Psoas muscle (tissue), 8 donors: ENCODE measurements around the gene MLLT10. TPM values are rescaled to one million over a fixed set of nuclear protein-coding genes. Genes with fewer than 3 reads are reported as not detected.

ENCODE experiments used
- ATAC-seq, 4 donors: fragments of 200-7000 bp; cut with Tn5 transposase; one replicate each; pipeline ENCODE4 v1.9.1; 2020; ENCODE audit warnings: moderate library complexity in 3 of 4, mild to moderate bottlenecking in 2 of 4
- DNase-seq, 2 donors: peaks; one replicate each; pipeline ENCODE4 v3.0.0-alpha.2; 2020
- H3K27ac ChIP-seq: fragments of 200-600 bp; one replicate; pipeline ENCODE4 v1.8.0; 2022
- H3K27me3 ChIP-seq, 3 donors: fragments of 200-600 bp in 1 of 3; one replicate each; pipeline versions ENCODE4 v1.6.1 to v1.8.0; 2013 to 2022; ENCODE audit warnings: low read length in 2 of 3, mild to moderate bottlenecking in 2 of 3, moderate library complexity in 1 of 3; ENCODE audit not compliant: insufficient read depth in 3 of 3
- H3K36me3 ChIP-seq, 2 donors: fragments of 200-600 bp in 1 of 2; one replicate each; pipeline versions ENCODE4 v1.6.1 to v1.8.0; 2013 to 2022; ENCODE audit warnings: low read depth in 1 of 2, mild to moderate bottlenecking in 1 of 2, moderate library complexity in 1 of 2; ENCODE audit not compliant: insufficient read depth in 1 of 2
- H3K4me1 ChIP-seq: fragments of 200-600 bp; one replicate; pipeline ENCODE4 v1.8.0; 2022
- H3K4me3 ChIP-seq: fragments of 200-600 bp; one replicate; pipeline ENCODE4 v1.8.0; 2022; ENCODE audit warnings: mild to moderate bottlenecking
- H3K9me3 ChIP-seq: fragments of 200-600 bp; one replicate; pipeline ENCODE4 v1.8.0; 2022
- WGBS, 3 donors: extraction: QIAGEN DNeasy Blood & Tissue Kit; methylation state at CpG; one replicate each; pipeline versions ENCODE4 v1.1.6 to v1.1.7; 2013; 5-methylcytosine and 5-hydroxymethylcytosine counted together
- intact Hi-C, 2 donors: fragments of 100-400 bp; cut with DNase I; formaldehyde crosslinking; loops; one replicate each; pipeline versions ENCODE4 v1.11.0 to v1.14.2; 2022
- polyA plus RNA-seq, 3 donors: library from polyadenylated mRNA; stranded (reverse); fragments of 200-250 nt; gene quantifications; one replicate each; pipeline ENCODE4 v1.2.3, GENCODE V29; 2013
- total RNA-seq, 4 donors: library from RNA; stranded (reverse); fragmentation: NEBNext Ultra II Directional in 2 of 4; extraction: Animal tissue kit (Norgen Biotek cat#: 25700) in 2 of 4; gene quantifications; one replicate each; pipeline versions ENCODE4 v1.2.1 to v1.2.4, GENCODE V29; 2021 to 2023
- TF ChIP-seq, protein P1 (sequence below): fragments of 200-600 bp; IDR thresholded peaks from one replicate; pipeline ENCODE4 v1.8.0; 2022; ENCODE audit warnings: antibody characterized with exemption
- donor health status: healthy with polysubstance abuse.
- donor health status: DM: no; HTN: no; CAD: no; lungs with moderate emphysema.
- donor health status: Bipolar disorder and iron deficiency.
- donor health status: healthy.
- donor health status: DM: yes; HTN: yes; CAD: no.
- donor health status: DM: no; HTN: no; CAD: no.
- donor health status: DM: no; HTN: no; CAD: no.
- donor health status: DM: yes; HTN: yes; CAD: no.

Gene MLLT10
- total and polyA plus RNA-seq, 7 donors, result 9.6 to 21.1 (median 13.3) TPM

DNA sequence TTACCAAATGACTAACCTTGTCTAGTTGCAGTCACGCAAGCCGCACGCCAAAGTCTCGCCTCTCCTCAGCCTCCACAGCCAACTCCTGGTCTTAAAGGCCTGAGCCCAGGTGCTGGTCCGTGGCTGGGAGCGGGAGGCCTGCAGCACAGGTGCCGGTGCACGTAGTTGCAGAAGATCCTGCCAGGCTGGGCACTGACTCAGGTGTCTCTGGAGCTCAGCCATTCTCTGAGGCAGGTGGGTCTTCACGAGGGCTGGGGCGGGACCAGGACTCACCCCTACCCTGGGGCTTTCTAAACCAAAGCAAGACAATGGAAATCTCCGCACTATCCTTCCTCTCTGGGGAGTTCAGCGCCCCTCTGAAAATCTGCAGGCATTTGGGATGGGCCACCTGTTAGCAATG is 216.4 kb downstream of the MLLT10 start:
- ATAC-seq (no peak), DNase-seq (no peak)
- Histone ChIP-seq H3K36me3 (peaks cover 0 to 4% of the 10 kb centered on the region in 2 donors), H3K4me1 (no peaks in the 10 kb centered on the region), H3K27me3 (no peaks in the 10 kb centered on the region), H3K4me3 (no peak overlapping the region), H3K9me3 (no peaks in the 10 kb centered on the region), H3K27ac (no peak overlapping the region)
- WGBS, 3 donors, result 79 to 86% (median 81%) methylated on average over 12 of the region's 12 CpGs
- intact Hi-C loops, result no loop called here
- TF ChIP-seq, protein P1, sequence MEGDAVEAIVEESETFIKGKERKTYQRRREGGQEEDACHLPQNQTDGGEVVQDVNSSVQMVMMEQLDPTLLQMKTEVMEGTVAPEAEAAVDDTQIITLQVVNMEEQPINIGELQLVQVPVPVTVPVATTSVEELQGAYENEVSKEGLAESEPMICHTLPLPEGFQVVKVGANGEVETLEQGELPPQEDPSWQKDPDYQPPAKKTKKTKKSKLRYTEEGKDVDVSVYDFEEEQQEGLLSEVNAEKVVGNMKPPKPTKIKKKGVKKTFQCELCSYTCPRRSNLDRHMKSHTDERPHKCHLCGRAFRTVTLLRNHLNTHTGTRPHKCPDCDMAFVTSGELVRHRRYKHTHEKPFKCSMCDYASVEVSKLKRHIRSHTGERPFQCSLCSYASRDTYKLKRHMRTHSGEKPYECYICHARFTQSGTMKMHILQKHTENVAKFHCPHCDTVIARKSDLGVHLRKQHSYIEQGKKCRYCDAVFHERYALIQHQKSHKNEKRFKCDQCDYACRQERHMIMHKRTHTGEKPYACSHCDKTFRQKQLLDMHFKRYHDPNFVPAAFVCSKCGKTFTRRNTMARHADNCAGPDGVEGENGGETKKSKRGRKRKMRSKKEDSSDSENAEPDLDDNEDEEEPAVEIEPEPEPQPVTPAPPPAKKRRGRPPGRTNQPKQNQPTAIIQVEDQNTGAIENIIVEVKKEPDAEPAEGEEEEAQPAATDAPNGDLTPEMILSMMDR, result no peak

DNA sequence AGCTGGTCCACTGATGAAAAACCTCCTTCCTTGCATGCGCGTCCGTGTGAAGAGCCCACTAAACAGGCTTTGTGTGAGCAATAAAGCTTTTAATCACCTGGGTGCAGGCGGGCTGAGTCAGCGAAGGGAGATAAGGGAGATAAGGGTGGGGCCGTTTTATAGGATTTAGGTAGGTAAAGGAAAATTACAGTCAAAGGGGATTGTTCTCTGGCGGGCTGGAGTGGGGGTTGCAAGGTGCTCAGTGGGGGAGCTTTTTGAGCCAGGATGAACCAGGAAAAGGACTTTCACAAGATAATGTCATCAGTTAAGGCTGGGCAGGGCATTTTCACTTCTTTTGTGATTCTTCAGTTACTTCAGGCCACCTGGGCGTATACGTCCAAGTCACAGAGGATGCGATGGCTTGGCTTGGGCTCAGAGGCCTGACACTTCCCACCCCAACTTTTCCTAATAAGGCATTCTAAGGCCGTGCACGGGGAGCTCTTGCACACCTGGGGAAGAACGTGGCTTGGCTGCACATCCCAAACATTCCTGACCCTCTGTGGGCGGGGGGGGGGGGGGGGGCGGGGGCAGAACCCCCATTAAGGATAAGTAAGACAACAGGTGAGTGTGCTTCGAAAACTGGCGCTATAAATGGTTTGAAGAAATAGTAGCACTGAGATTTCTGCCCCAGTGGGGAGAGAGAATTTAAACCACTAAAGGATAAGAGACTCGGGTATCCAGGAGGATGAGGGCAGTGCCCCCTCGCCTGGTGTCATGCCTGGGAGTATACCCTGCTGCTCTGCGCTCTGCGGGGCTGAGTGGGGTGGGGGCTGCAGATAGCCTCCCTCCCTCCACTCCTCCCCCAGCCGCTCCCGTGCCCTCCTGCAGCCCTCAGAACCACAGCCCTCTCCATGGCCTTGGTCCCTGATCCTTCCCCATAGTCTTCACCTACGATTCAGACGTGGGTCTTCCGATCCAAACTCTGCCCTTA is 217.6 kb downstream of the MLLT10 start:
- H3K27me3 ChIP-seq, result no peaks in the 10 kb centered on the region
- H3K4me3 ChIP-seq, result no peak overlapping the region
- TF ChIP-seq, protein P1, result no peak
- no peak for ATAC-seq
- no peak overlapping the region for H3K27ac ChIP-seq
- DNase-seq, result no peak
- no peaks in the 10 kb centered on the region for H3K4me1 ChIP-seq
- WGBS, 3 donors, result 81 to 83% (median 82%) methylated on average over 22 to 26 of the region's 26 CpGs
- no peaks in the 10 kb centered on the region for H3K9me3 ChIP-seq
- peaks cover 0 to 5% of the 10 kb centered on the region in 2 donors for H3K36me3 ChIP-seq
- intact Hi-C loops, result no loop called here

DNA sequence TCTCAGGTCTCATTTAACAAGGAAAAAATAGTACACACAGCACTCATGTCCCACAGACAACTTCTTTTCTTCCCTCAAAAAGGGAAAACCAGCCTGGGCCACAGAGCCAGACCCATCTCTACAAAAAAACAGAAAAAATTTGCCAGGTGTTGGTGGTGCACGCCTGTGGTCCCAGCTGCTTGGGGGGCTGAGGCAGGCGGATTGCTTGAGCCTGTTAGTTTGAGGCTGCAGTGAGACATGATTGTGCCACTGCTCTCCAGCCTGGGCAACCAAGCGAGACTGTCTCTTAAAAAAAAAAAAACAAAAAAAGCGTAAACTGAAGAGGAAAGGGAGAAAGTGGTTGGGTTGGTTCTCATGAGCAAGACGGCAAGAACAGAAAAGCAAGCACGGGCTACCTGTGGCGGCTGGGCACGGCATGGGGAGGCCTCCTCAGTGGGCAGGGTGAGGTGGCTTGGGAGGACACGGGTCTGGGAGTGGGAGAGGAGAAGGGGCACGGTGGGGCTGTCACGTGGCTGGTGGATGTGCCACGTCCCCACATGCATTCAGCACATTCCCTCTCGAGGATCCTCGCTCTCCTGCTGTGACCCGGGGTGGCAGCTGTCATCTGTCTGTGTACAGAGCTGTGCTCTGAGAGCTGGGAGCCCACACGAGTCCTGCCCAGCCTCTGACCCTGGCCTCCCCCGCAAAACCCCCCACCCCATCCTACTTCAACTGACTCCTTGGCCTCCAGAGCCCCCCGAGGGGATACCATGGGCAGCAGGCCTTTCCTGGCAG is 219.7 kb downstream of the MLLT10 start:
- peaks cover 0 to 21% of the 10 kb centered on the region in 2 donors for H3K36me3 ChIP-seq
- TF ChIP-seq, protein P1, result no peak
- no peaks in the 10 kb centered on the region for H3K27me3 ChIP-seq
- intact Hi-C loops, result no loop called here
- no peak overlapping the region for H3K27ac ChIP-seq
- ATAC-seq, result no peak
- no peak for DNase-seq
- no peaks in the 10 kb centered on the region for H3K4me1 ChIP-seq
- H3K9me3 ChIP-seq, result no peaks in the 10 kb centered on the region
- 75 to 87% (median 82%) methylated on average over 18 of the region's 18 CpGs for WGBS, 3 donors
- no peak overlapping the region for H3K4me3 ChIP-seq

DNA sequence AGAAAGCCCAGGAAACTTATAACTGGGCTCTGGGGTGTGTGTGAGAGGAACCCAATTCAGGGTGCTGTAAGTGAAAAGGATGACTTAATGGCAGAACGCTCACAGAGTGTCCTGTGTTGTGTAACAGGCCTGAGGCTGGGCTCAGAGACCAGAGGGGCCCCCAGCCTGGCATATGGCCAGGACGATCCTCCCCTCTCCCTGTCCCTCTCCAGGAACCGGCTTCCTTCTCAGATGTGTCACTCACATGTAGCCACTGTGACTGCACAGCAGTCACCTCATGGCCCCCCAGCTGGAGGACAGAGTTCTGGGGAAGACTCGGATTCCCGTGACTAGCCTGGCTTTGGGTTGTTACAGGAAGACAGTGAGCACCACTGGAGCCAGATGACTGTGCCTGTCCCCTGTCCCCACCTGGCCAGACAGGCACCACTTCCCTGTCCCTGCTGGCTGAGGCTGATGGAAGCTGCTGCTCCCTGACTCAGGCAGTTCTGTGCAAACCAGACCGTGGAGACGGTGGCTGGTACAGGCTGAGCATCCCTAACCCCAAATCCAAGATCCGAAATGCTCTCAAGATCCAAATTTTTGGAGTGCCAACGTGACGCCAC is 220.5 kb downstream of the MLLT10 start:
- no peaks in the 10 kb centered on the region for H3K9me3 ChIP-seq

More for the DNA sequence above, 220.5 kb downstream of the MLLT10 start:
- TF ChIP-seq, protein P1, result no peak
- H3K36me3 ChIP-seq, result peaks cover 0 to 30% of the 10 kb centered on the region in 2 donors
- 78 to 86% (median 82%) methylated on average over 10 of the region's 10 CpGs for WGBS, 3 donors
- H3K4me1 ChIP-seq, result no peaks in the 10 kb centered on the region
- H3K4me3 ChIP-seq, result no peak overlapping the region
- no peaks in the 10 kb centered on the region for H3K27me3 ChIP-seq
- no peak overlapping the region for H3K27ac ChIP-seq
- ATAC-seq, result no peak
- intact Hi-C loops, result no loop called here
- no peak for DNase-seq
